Suprapubic skin (tissue), 4 donors: ENCODE data around the gene CTCFL.

ENCODE experiments used
- CTCF ChIP-seq, 2 donors: fragments of 200-600 bp in 1 of 2; fragments of 450-650 bp in 1 of 2; sonication (generic) in 1 of 2; IDR thresholded peaks; one replicate each; pipeline ENCODE4 v1.5.1; 2016 to 2019; ENCODE audit warnings: antibody characterized with exemption in 2 of 2, mild to moderate bottlenecking in 1 of 2, moderate library complexity in 1 of 2
- EP300 ChIP-seq: sonication (generic); formaldehyde crosslinking; IDR thresholded peaks from one replicate; pipeline ENCODE4 v1.6.1; 2017; ENCODE audit warnings: antibody characterized with exemption
- POLR2A ChIP-seq, 2 donors: fragments of 450-650 bp; IDR thresholded peaks; one replicate each; pipeline ENCODE4 v1.6.1; 2017; ENCODE audit warnings: antibody characterized with exemption in 2 of 2, mild to moderate bottlenecking in 2 of 2, moderate library complexity in 2 of 2
- POLR2AphosphoS5 ChIP-seq, 3 donors: sonication (generic); formaldehyde crosslinking; IDR thresholded peaks; one replicate each; pipeline ENCODE4 v1.6.1; 2017; ENCODE audit warnings: antibody characterized with exemption in 3 of 3

DNA sequence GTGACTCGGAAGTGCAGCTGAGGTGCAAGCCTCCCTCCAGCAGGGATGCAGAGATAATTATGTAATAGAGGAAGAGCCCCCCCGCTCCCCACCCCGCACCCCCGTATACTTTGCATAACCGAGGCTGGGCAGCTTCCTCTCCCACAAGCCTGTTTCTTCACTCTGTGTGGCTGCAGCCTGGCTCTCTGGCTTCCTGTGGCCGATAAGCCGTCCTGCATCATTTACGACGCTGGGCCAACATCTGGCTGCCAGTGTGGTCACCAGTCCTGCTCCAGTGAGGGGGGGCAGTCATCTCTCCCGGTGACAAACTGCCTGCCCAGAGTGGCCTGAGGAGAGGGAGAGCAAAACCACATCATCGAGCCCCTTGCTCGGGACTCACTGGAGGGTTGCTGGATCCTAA, 74.5 kb downstream of the CTCFL start:
- TF ChIP-seq CTCF (IDR thresholded peaks at IDR 0.05) (no peak), POLR2A (IDR thresholded peaks at IDR 0.05) (no peak), EP300 (no peak), POLR2AphosphoS5 (IDR thresholded peaks at IDR 0.05) (no peak)
